PFSK-1 (cell line): Measurements from ENCODE around the gene RERE.

ENCODE experiments used
- FOXP2 ChIP-seq: optimal IDR thresholded peaks from 2 replicates; pipeline ENCODE3; 2011; ENCODE audit warnings: borderline replicate concordance, control low read depth, inconsistent platforms; ENCODE audit not compliant: insufficient read depth; ENCODE audit errors: extremely low read length, extremely low read depth
- POLR2AphosphoS5 ChIP-seq: IDR thresholded peaks from 2 replicates; pipeline ENCODE4 v1.6.1; 2012; ENCODE audit warnings: low read depth, mild to moderate bottlenecking, control low read depth, low read length, moderate library complexity
- REST ChIP-seq, 2 experiments: IDR thresholded peaks; 2 replicates each; pipeline versions ENCODE4 v1.6.1 to v1.8.0; 2011 to 2012; ENCODE audit warnings: low read depth in 2 of 2, low read length in 2 of 2, control low read depth in 1 of 2, inconsistent platforms in 1 of 2, mild to moderate bottlenecking in 1 of 2, moderate library complexity in 1 of 2; ENCODE audit not compliant: insufficient read depth in 1 of 2
- SIN3A ChIP-seq: IDR thresholded peaks from 2 replicates; pipeline ENCODE4 v1.6.1; 2012; ENCODE audit warnings: mild to moderate bottlenecking, low read length, moderate library complexity, borderline replicate concordance; ENCODE audit not compliant: insufficient read depth
- TAF1 ChIP-seq: IDR thresholded peaks from 2 replicates; pipeline ENCODE4 v1.6.1; 2012; ENCODE audit warnings: low read length, control low read depth, borderline replicate concordance; ENCODE audit not compliant: insufficient read depth

The RERE gene

GRCh38 chr1:8394456-8395321, 422.8 kb downstream of the RERE start:
- TF ChIP-seq REST (IDR thresholded peaks at IDR 0.05; ENCODE audit: insufficient read depth in 1 of 2, low read depth in 2 of 2, low read length in 2 of 2) (no peak), TAF1 (no peak), POLR2AphosphoS5 (no peak), FOXP2 (no peak), SIN3A (no peak)

GRCh38 chr1:8392522-8392921, 424.9 kb downstream of the RERE start:
- no peak for TF ChIP-seq REST (IDR thresholded peaks at IDR 0.05; ENCODE audit: insufficient read depth in 1 of 2, low read depth in 2 of 2, low read length in 2 of 2)
- no peak for TF ChIP-seq FOXP2
- no peak for TF ChIP-seq TAF1
- TF ChIP-seq POLR2AphosphoS5: no peak
- TF ChIP-seq SIN3A: no peak

- TF ChIP-seq REST (IDR thresholded peaks at IDR 0.05; ENCODE audit: insufficient read depth in 1 of 2, low read depth in 2 of 2, low read length in 2 of 2) (no peak), POLR2AphosphoS5 (no peak), TAF1 (no peak), SIN3A (no peak), FOXP2 (no peak)
Observed at GRCh38 chr1:8390707-8391106, 426.7 kb downstream of the RERE start.

GRCh38 chr1:8389958-8390535, 427.4 kb downstream of the RERE start:
- TF ChIP-seq SIN3A: no peak
- TF ChIP-seq TAF1: no peak
- no peak for TF ChIP-seq REST (IDR thresholded peaks at IDR 0.05; ENCODE audit: insufficient read depth in 1 of 2, low read depth in 2 of 2, low read length in 2 of 2)
- no peak for TF ChIP-seq FOXP2
- TF ChIP-seq POLR2AphosphoS5: no peak
